Ovary (tissue), 9 donors: ENCODE data around the gene GPR78. TPM values are rescaled to one million over a fixed set of nuclear protein-coding genes. Genes with fewer than 3 reads are reported as not detected.

Source experiments
- DNase-seq, 5 donors: peaks; one replicate each; pipeline ENCODE4 v3.0.0-alpha.2; 2019 to 2020
- H3K27ac ChIP-seq, 2 donors: fragments of 200-600 bp; one replicate each; pipeline versions ENCODE4 v1.5.1 to v1.8.0; 2019 to 2022
- H3K27me3 ChIP-seq: fragments of 200-600 bp; one replicate; pipeline ENCODE4 v1.8.0; 2022
- H3K36me3 ChIP-seq: fragments of 200-600 bp; sonication (generic); one replicate; pipeline ENCODE4 v1.5.1; 2019
- H3K4me1 ChIP-seq: one replicate; pipeline ENCODE4 v1.8.1; 2013; ENCODE audit warnings: mild to moderate bottlenecking, moderate library complexity; ENCODE audit not compliant: insufficient read depth
- H3K4me3 ChIP-seq: fragments of 200-600 bp; sonication (generic); one replicate; pipeline ENCODE4 v1.5.1; 2017
- H3K9me3 ChIP-seq, 2 donors: fragments of 200-600 bp in 1 of 2; sonication (generic) in 1 of 2; one replicate each; pipeline versions ENCODE4 v1.5.1 to v1.8.1; 2013 to 2019; ENCODE audit warnings: mild to moderate bottlenecking in 1 of 2, moderate library complexity in 1 of 2
- CTCF ChIP-seq, 3 donors: fragments of 450-650 bp in 2 of 3; fragments of 200-600 bp in 1 of 3; IDR thresholded peaks; one replicate each; pipeline versions ENCODE4 v1.5.1 to v1.8.0; 2016 to 2022; ENCODE audit warnings: antibody characterized with exemption in 3 of 3, mild to moderate bottlenecking in 1 of 3
- EP300 ChIP-seq: sonication (generic); formaldehyde crosslinking; IDR thresholded peaks from one replicate; pipeline ENCODE4 v1.6.1; 2017; ENCODE audit warnings: antibody characterized with exemption
- POLR2A ChIP-seq: fragments of 450-650 bp; IDR thresholded peaks from one replicate; pipeline ENCODE4 v1.6.1; 2017; ENCODE audit warnings: antibody characterized with exemption, mild to moderate bottlenecking, moderate library complexity
- WGBS, 3 donors: extraction: QIAGEN DNeasy Blood & Tissue Kit in 1 of 3; methylation state at CpG; one replicate each; pipeline versions ENCODE4 v1.1.5 to v1.1.7; 2013 to 2017; 5-methylcytosine and 5-hydroxymethylcytosine counted together
- intact Hi-C, 4 donors: fragments of 100-400 bp; cut with DNase I; formaldehyde crosslinking; loops; one replicate each; pipeline versions ENCODE4 v1.11.0 to v1.15.1; 2022 to 2023
- polyA plus RNA-seq, 2 donors: library from polyadenylated mRNA; stranded (reverse); fragments of 200-250 nt in 1 of 2; fragments of 350-450 nt in 1 of 2; fragmentation: Illumina TruSeq in 1 of 2; extraction: RNeasy Lipid Tissue Mini Kit (QIAGEN cat#74804) in 1 of 2; gene quantifications; one replicate each; pipeline ENCODE4 v1.2.3, GENCODE V29; 2013 to 2014
- total RNA-seq, 7 donors: library from RNA; depleted of rRNA in 2 of 7; stranded (reverse); fragments of >200 nt in 2 of 7; fragmentation: NEBNext Ultra II Directional in 3 of 7; extraction: Animal tissue kit (Norgen Biotek cat#: 25700) in 3 of 7; gene quantifications; one replicate each; pipeline versions ENCODE4 v1.1.0 to v1.2.4, GENCODE V29; 2016 to 2023
- donor health status: DM: no; HTN: no; CAD: no; lungs with moderate emphysema.
- donor health status: DM: no; HTN: no; CAD: no.
- donor health status: Bipolar disorder and iron deficiency.
- donor health status: DM: yes; HTN: yes; CAD: no.
- donor health status: DM: no; HTN: no; CAD: no.
- donor health status: DM: yes; HTN: yes; CAD: no.

Gene GPR78
- total and polyA plus RNA-seq, 9 donors = 1.0 to 14.7 (median 5.4) TPM

GRCh38 chr4:8603931-8604330 is 23.7 kb downstream of the GPR78 start:
- Histone ChIP-seq H3K27ac (no peak overlapping the region), H3K4me1 (peaks cover 5% of the 10 kb centered on the region), H3K9me3 (no peaks in the 10 kb centered on the region), H3K27me3 (no peaks in the 10 kb centered on the region), H3K4me3 (no peak overlapping the region), H3K36me3 (no peaks in the 10 kb centered on the region)
- DNase-seq = no peak
- WGBS, 3 donors = 79 to 88% (median 82%) methylated on average over 21 to 22 of the region's 22 CpGs
- intact Hi-C loops = loop anchor here in 2 of 4 donors (5.0 to 10.0 kb wide), 2 partner anchors 357 to 359 kb away; no protein-coding TSS in a partner anchor
- TF ChIP-seq POLR2A (no peak), EP300 (no peak), CTCF (IDR thresholded peaks at IDR 0.05) (no peak)

GRCh38 chr4:8605289-8605688 is 25.1 kb downstream of the GPR78 start:
- Histone ChIP-seq H3K9me3 (no peaks in the 10 kb centered on the region), H3K4me1 (no peaks in the 10 kb centered on the region), H3K27ac (no peak overlapping the region), H3K4me3 (no peak overlapping the region), H3K36me3 (no peaks in the 10 kb centered on the region), H3K27me3 (no peaks in the 10 kb centered on the region)
- TF ChIP-seq EP300 (no peak), CTCF (IDR thresholded peaks at IDR 0.05) (no peak), POLR2A (no peak)
- no peak for DNase-seq
- intact Hi-C loops = loop anchor here in 1 of 4 donors (10.0 kb wide), 1 partner anchor 360 kb away; no protein-coding TSS in a partner anchor
- 95 to 96% (median 95%) methylated on average over 1 of the region's 1 CpG for WGBS, 3 donors

- Histone ChIP-seq H3K27me3 (no peaks in the 10 kb centered on the region), H3K36me3 (no peaks in the 10 kb centered on the region), H3K9me3 (no peaks in the 10 kb centered on the region), H3K27ac (no peak overlapping the region), H3K4me3 (no peak overlapping the region), H3K4me1 (no peaks in the 10 kb centered on the region)
- intact Hi-C loops = loop anchor here in 1 of 4 donors (10.0 kb wide), 1 partner anchor 362 kb away; no protein-coding TSS in a partner anchor
- TF ChIP-seq POLR2A (no peak), EP300 (no peak), CTCF (IDR thresholded peaks at IDR 0.05) (no peak)
- no peak for DNase-seq
- WGBS, 3 donors = 60 to 69% (median 62%) methylated on average over 25 to 26 of the region's 26 CpGs
These were observed 26.3 kb downstream of the GPR78 start for GRCh38 chr4:8606476-8606875.

GRCh38 chr4:8606966-8607365 is 26.8 kb downstream of the GPR78 start:
- peak overlapping the region in 1 of 2 donors; percentile 10 for H3K27ac ChIP-seq
- no peak for DNase-seq
- intact Hi-C loops = loop anchor here in 1 of 4 donors (10.0 kb wide), 1 partner anchor 362 kb away; no protein-coding TSS in a partner anchor

More at GRCh38 chr4:8606966-8607365, 26.8 kb downstream of the GPR78 start:
- Histone ChIP-seq H3K9me3 (no peaks in the 10 kb centered on the region), H3K27me3 (no peaks in the 10 kb centered on the region), H3K36me3 (no peaks in the 10 kb centered on the region), H3K4me3 (no peak overlapping the region), H3K4me1 (no peaks in the 10 kb centered on the region)
- TF ChIP-seq EP300 = no peak
- no peak for TF ChIP-seq POLR2A
- no peak for TF ChIP-seq CTCF (IDR thresholded peaks at IDR 0.05)
- 72 to 78% (median 74%) methylated on average over 10 of the region's 10 CpGs for WGBS, 3 donors
